ENCODE data around the gene ABHD6. TPM values are rescaled to one million over a fixed set of nuclear protein-coding genes. Genes with fewer than 3 reads are reported as not detected.

ABHD6 gene
- total RNA-seq, 1 donor from 2014 or later = 5.9 TPM

DNA sequence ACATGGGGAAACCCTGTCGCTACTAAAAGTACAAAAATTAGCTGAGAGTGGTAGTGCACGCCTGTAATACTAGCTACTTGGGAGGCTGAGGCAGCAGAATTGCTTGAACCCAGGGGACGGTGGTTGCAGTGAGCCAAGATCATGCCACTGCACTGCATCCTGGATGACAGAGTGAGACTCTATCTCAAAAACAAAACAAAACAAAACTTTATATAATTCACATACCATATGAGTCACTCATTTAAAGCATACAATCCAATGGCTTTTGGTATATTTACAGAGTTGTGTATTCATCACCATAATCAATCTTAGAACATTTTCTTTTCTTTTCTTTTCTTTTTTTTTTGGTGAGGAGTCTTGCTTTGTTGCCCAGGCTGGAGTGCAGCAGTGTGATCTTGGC, 103.8 kb downstream of the ABHD6 start:
- no peak for DNase-seq (ENCODE audit: low read depth, low spot score)

- DNase-seq (ENCODE audit: low read depth, low spot score) = no peak
Observed at GRCh38 chr3:58342676-58343075, 105.1 kb downstream of the ABHD6 start.

Other genes with a start within 250 kb of the ABHD6 start
- 835 and 1,024 TPM in 2 replicates for gene FLNB, start 229.4 kb upstream of the ABHD6 start, total RNA-seq
- gene DNASE1L3, start 26.8 kb upstream of the ABHD6 start, total RNA-seq = 0.07 and 0.20 TPM in 2 replicates
- 17.4 and 17.8 TPM in 2 replicates for gene RPP14, start 68.5 kb downstream of the ABHD6 start, total RNA-seq
- gene HTD2, start 68.7 kb downstream of the ABHD6 start, total RNA-seq = 5.4 and 8.7 TPM in 2 replicates
- 13.6 and 27.3 TPM in 2 replicates for gene PXK, start 95.1 kb downstream of the ABHD6 start, total RNA-seq
- gene PDHB, start 196.0 kb downstream of the ABHD6 start, total RNA-seq = 59.7 and 95.6 TPM in 2 replicates